ENCODE results near the gene B4GALT1.

DNA sequence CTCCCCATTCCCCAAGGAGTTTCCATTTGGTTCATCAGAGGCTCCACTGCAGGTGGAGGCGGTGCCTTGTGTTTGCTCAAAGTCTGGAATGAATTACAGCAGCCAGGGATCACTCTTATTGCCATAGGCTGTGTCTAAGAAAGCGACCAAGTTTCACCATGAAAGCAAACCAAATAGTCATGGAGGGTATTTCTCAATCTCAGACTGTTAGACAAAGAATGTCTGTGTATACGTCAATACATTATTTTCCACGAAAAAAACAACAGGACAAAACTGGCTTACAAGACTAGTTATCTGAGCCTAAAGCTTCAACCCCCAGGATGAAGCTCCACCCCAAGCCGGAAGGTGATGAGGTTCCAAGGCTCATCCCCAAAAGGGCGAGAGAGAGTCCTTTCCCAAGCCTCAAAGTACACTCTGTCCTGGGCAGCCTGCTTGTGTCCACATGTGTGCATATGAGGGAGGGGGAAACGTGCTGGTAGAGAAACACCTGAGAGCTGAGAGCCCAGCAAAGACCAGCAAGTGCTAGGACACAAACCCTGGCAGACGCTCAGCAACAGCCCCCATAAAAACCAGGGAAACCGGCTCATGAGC lies 4.3 kb downstream of the B4GALT1 start:
- TF ChIP-seq, protein P1, sequence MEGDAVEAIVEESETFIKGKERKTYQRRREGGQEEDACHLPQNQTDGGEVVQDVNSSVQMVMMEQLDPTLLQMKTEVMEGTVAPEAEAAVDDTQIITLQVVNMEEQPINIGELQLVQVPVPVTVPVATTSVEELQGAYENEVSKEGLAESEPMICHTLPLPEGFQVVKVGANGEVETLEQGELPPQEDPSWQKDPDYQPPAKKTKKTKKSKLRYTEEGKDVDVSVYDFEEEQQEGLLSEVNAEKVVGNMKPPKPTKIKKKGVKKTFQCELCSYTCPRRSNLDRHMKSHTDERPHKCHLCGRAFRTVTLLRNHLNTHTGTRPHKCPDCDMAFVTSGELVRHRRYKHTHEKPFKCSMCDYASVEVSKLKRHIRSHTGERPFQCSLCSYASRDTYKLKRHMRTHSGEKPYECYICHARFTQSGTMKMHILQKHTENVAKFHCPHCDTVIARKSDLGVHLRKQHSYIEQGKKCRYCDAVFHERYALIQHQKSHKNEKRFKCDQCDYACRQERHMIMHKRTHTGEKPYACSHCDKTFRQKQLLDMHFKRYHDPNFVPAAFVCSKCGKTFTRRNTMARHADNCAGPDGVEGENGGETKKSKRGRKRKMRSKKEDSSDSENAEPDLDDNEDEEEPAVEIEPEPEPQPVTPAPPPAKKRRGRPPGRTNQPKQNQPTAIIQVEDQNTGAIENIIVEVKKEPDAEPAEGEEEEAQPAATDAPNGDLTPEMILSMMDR (IDR thresholded peaks at IDR 0.05) = no peak
- TF ChIP-seq POLR2A (IDR thresholded peaks at IDR 0.05) = no peak

Data from body of pancreas (tissue), 4 donors.